ENCODE data around the gene RPS6KA2.
A peak's percentile ranks its signal among the peaks of the same experiment; 100 is the strongest.

RPS6KA2 gene

DNA sequence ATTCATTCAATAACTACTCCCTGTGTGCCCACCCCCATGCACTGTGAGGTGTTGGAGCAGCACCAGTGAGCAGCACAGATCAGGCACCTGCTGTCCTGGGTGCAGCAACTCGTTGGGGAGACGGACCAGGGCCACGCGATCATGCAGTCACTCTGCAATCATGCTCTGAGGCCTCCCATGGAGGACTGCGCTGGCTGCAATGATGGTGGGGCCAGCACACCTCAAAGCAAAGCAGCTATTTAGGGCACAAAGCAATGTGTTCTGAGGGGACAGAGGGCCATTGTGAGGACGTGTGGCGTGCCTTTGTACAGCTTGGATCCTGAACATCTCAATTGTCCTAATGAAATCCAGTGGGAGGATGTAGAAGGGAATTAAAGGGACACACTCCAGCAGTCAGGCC, 203.3 kb downstream of the RPS6KA2 start:
- no peak for DNase-seq (ENCODE audit: low read depth)
- TF ChIP-seq, protein P1, sequence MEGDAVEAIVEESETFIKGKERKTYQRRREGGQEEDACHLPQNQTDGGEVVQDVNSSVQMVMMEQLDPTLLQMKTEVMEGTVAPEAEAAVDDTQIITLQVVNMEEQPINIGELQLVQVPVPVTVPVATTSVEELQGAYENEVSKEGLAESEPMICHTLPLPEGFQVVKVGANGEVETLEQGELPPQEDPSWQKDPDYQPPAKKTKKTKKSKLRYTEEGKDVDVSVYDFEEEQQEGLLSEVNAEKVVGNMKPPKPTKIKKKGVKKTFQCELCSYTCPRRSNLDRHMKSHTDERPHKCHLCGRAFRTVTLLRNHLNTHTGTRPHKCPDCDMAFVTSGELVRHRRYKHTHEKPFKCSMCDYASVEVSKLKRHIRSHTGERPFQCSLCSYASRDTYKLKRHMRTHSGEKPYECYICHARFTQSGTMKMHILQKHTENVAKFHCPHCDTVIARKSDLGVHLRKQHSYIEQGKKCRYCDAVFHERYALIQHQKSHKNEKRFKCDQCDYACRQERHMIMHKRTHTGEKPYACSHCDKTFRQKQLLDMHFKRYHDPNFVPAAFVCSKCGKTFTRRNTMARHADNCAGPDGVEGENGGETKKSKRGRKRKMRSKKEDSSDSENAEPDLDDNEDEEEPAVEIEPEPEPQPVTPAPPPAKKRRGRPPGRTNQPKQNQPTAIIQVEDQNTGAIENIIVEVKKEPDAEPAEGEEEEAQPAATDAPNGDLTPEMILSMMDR (IDR thresholded peaks at IDR 0.05; ENCODE audit: low read depth, low read length, missing control alignments): no peak
- H3K4me3 ChIP-seq (ENCODE audit: low read depth, low read length): no peak overlapping the region

DNA sequence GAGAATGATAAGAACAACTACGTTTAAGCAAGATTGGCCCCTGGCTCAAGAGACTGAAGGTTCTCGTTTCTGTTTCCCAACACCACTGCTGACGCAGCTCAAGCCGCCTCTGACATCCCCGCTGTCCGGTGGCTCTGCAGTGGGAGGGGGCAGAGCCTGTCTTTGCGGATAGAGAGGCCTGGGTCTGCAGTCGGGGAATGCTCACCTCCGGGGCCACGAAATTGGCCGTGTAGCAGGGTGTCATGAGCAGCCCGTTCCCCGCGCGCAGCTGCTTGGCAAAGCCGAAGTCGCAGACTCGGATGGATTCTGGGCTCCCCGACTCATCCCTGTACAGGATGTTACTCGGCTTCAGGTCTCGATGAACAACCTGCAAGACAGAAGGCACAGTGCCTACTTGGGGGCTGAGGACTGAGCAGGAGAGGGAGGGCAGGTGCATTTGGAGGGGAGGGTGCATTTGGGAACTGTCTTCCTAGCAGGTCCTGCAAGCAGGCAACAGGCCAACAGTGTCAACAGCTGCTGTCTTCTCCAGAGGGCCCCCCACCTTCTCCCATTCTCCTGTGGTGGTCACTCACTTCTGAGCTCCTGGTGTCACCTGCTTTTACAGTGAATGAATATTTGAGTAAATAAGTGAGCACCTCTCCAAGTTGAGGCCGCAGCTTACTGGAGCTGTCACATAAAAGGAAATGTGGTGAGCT, 203.9 kb downstream of the RPS6KA2 start:
- DNase-seq (ENCODE audit: low read depth): no peak
- H3K4me3 ChIP-seq (ENCODE audit: low read depth, low read length): no peak overlapping the region
- TF ChIP-seq, protein P1 (IDR thresholded peaks at IDR 0.05; ENCODE audit: low read depth, low read length, missing control alignments): no peak

- TF ChIP-seq, protein P1 (IDR thresholded peaks at IDR 0.05; ENCODE audit: low read depth, low read length, missing control alignments): no peak
- no peak for DNase-seq (ENCODE audit: low read depth)
- no peak overlapping the region for H3K4me3 ChIP-seq (ENCODE audit: low read depth, low read length)
Observed at GRCh38 chr6:166422201-166422940, 204.7 kb downstream of the RPS6KA2 start.

- TF ChIP-seq, protein P1 (IDR thresholded peaks at IDR 0.05; ENCODE audit: low read depth, low read length, missing control alignments): no peak
- DNase-seq (ENCODE audit: low read depth): no peak
- H3K4me3 ChIP-seq (ENCODE audit: low read depth, low read length): no peak overlapping the region
Observed at GRCh38 chr6:166420351-166420750, 206.7 kb downstream of the RPS6KA2 start.

GRCh38 chr6:166419717-166420116, 207.3 kb downstream of the RPS6KA2 start:
- H3K4me3 ChIP-seq (ENCODE audit: low read depth, low read length): no peak overlapping the region
- TF ChIP-seq, protein P1 (IDR thresholded peaks at IDR 0.05; ENCODE audit: low read depth, low read length, missing control alignments): no peak
- DNase-seq (ENCODE audit: low read depth): no peak

- H3K4me3 ChIP-seq (ENCODE audit: low read depth, low read length): no peak overlapping the region
- TF ChIP-seq, protein P1 (IDR thresholded peaks at IDR 0.05; ENCODE audit: low read depth, low read length, missing control alignments): no peak
- DNase-seq (ENCODE audit: low read depth): peak; percentile 61
Observed at GRCh38 chr6:166419286-166419685, 207.8 kb downstream of the RPS6KA2 start.

Data from GM12864 (cell line).